ENCODE data around the gene TMBIM6.

The TMBIM6 gene

GRCh38 chr12:49813131-49813530 lies 71.8 kb downstream of the TMBIM6 start:
- Histone ChIP-seq H3K4me1 (ENCODE audit: low read length) (peaks cover 17% of the 10 kb centered on the region), H3K27me3 (replicated peaks; ENCODE audit: insufficient read depth, low read length) (0 out of 2 replicates have a peak, but pooled peaks cover 3% of the 10 kb centered on the region), H3F3A (ENCODE audit: insufficient read depth, low read length) (0 out of 2 replicates have a peak, but pooled peaks cover 2% of the 10 kb centered on the region), H3K9ac (ENCODE audit: low read length) (no peak overlapping the region), H3K79me2 (ENCODE audit: low read length) (no peaks in the 10 kb centered on the region), H2AFZ (ENCODE audit: low read length) (no peak overlapping the region), H3K9me3 (replicated peaks; ENCODE audit: insufficient read depth, low read length) (no peaks in the 10 kb centered on the region), H3K9me2 (replicated peaks; ENCODE audit: insufficient read depth, low read length) (no peaks in the 10 kb centered on the region), H3K4me2 (ENCODE audit: low read depth, low read length) (no peak overlapping the region), H3K4me3 (ENCODE audit: low read length) (no peak overlapping the region), H4K20me1 (ENCODE audit: insufficient read depth, low read length) (no peaks in the 10 kb centered on the region), H3K36me3 (replicated peaks; ENCODE audit: insufficient read depth, low read length) (no peaks in the 10 kb centered on the region), H3K27ac (ENCODE audit: low read length) (no peak overlapping the region)
- TF ChIP-seq EZH2 (optimal IDR thresholded peaks at IDR 0.05; ENCODE audit: low read depth, low read length) (no peak), EZH2phosphoT487 (IDR thresholded peaks at IDR 0.05; ENCODE audit: low read length) (no peak), CTCF (IDR thresholded peaks at IDR 0.05; ENCODE audit: low read length) (no peak)
- no peak for DNase-seq
